Activated CD4-positive, alpha-beta T cell treated with anti-CD3 and anti-CD28 coated beads, Interleukin-2, amount 10 ng/mL, durations not matched to agents 24 days and 14 days (primary cell): ENCODE measurements around the gene PTPRJ. TPM values are rescaled to one million over a fixed set of nuclear protein-coding genes. Genes with fewer than 3 reads are reported as not detected.

ENCODE experiments used
- DNase-seq: peaks from one replicate; pipeline ENCODE4 v3.0.0; 2022
- H3K27ac Mint-ChIP-seq: one replicate; pipeline ENCODE4 v1.8.0; 2022; ENCODE audit warnings: mild to moderate bottlenecking, mixed read lengths
- H3K27me3 Mint-ChIP-seq: one replicate; pipeline ENCODE4 v1.8.0; 2022; ENCODE audit warnings: mixed read lengths
- H3K36me3 Mint-ChIP-seq: one replicate; pipeline ENCODE4 v1.8.0; 2022; ENCODE audit warnings: low read depth, mild to moderate bottlenecking, mixed read lengths
- H3K4me1 Mint-ChIP-seq: one replicate; pipeline ENCODE4 v1.8.0; 2021; ENCODE audit warnings: mixed read lengths
- H3K4me3 Mint-ChIP-seq: one replicate; pipeline ENCODE4 v1.8.0; 2022; ENCODE audit warnings: mild to moderate bottlenecking, moderate library complexity, mixed read lengths
- H3K9me3 Mint-ChIP-seq: one replicate; pipeline ENCODE4 v1.8.0; 2021; ENCODE audit warnings: mixed read lengths
- intact Hi-C: fragments of 100-400 bp; cut with micrococcal nuclease; formaldehyde crosslinking; loops from one replicate; pipeline ENCODE4 v1.15.1; 2023
- total RNA-seq: library from RNA; stranded (reverse); gene quantifications from 2 replicates; pipeline ENCODE4 v1.2.3, GENCODE V29; 2022

Gene PTPRJ
- total RNA-seq, 1 donor from 2014 or later = 52.2 TPM

- Mint-ChIP-seq H3K4me1 (peaks cover 66% of the 10 kb centered on the region), H3K36me3 (peaks cover 34% of the 10 kb centered on the region), H3K4me3 (no peak overlapping the region), H3K27me3 (no peaks in the 10 kb centered on the region), H3K9me3 (no peaks in the 10 kb centered on the region), H3K27ac (peak overlapping the region; percentile 53)
- intact Hi-C loops = no loop called here
- DNase-seq = no peak
Observed at GRCh38 chr11:47997063-47998053, 17.0 kb downstream of the PTPRJ start.

GRCh38 chr11:47998345-47998732 is 18.0 kb downstream of the PTPRJ start:
- Mint-ChIP-seq H3K27me3 (no peaks in the 10 kb centered on the region), H3K27ac (peak overlapping the region; percentile 99), H3K4me3 (no peak overlapping the region), H3K36me3 (peaks cover 32% of the 10 kb centered on the region), H3K4me1 (peaks cover 65% of the 10 kb centered on the region), H3K9me3 (no peaks in the 10 kb centered on the region)
- DNase-seq = no peak
- intact Hi-C loops = no loop called here

- Mint-ChIP-seq H3K27me3 (no peaks in the 10 kb centered on the region), H3K27ac (peak overlapping the region; percentile 99), H3K36me3 (peaks cover 32% of the 10 kb centered on the region), H3K4me3 (peak overlapping the region; percentile 54), H3K9me3 (no peaks in the 10 kb centered on the region), H3K4me1 (peaks cover 63% of the 10 kb centered on the region)
- DNase-seq = no peak
- intact Hi-C loops = loop anchor here (1.0 kb wide), 1 partner anchor 8 kb away; no protein-coding TSS in a partner anchor
Observed at GRCh38 chr11:47998733-47999359, 18.5 kb downstream of the PTPRJ start.

GRCh38 chr11:48000432-48000831 is 20.1 kb downstream of the PTPRJ start:
- peaks cover 69% of the 10 kb centered on the region for H3K4me1 Mint-ChIP-seq
- no peaks in the 10 kb centered on the region for H3K27me3 Mint-ChIP-seq
- peaks cover 30% of the 10 kb centered on the region for H3K36me3 Mint-ChIP-seq
- no peaks in the 10 kb centered on the region for H3K9me3 Mint-ChIP-seq
- peak overlapping the region; percentile 99 for H3K27ac Mint-ChIP-seq
- intact Hi-C loops = loop anchor here (10.0 kb wide), 2 partner anchors 136 to 336 kb away; no protein-coding TSS in a partner anchor
- no peak for DNase-seq
- H3K4me3 Mint-ChIP-seq = peak overlapping the region; percentile 44

- H3K4me3 Mint-ChIP-seq = peak overlapping the region; percentile 75
- intact Hi-C loops = loop anchor here (1.0 to 10.0 kb wide), 7 partner anchors 8 to 337 kb away; partner anchors contain the start of gene FNBP4
- no peaks in the 10 kb centered on the region for H3K9me3 Mint-ChIP-seq
- peak overlapping the region; percentile 99 for H3K27ac Mint-ChIP-seq
- peaks cover 26% of the 10 kb centered on the region for H3K36me3 Mint-ChIP-seq
- no peaks in the 10 kb centered on the region for H3K27me3 Mint-ChIP-seq
- H3K4me1 Mint-ChIP-seq = peaks cover 77% of the 10 kb centered on the region
- peak; percentile 96 for DNase-seq
Observed at GRCh38 chr11:48001438-48002021, 21.2 kb downstream of the PTPRJ start.

GRCh38 chr11:48002561-48002960 is 22.2 kb downstream of the PTPRJ start:
- Mint-ChIP-seq H3K4me1 (peaks cover 74% of the 10 kb centered on the region), H3K36me3 (peaks cover 18% of the 10 kb centered on the region), H3K27ac (peak overlapping the region; percentile 99), H3K27me3 (no peaks in the 10 kb centered on the region), H3K9me3 (no peaks in the 10 kb centered on the region), H3K4me3 (peak overlapping the region; percentile 75)
- intact Hi-C loops = loop anchor here (1.0 to 10.0 kb wide), 4 partner anchors 68 to 338 kb away; partner anchors contain the start of gene FNBP4
- DNase-seq = peak; percentile 76

GRCh38 chr11:48003926-48004325 is 23.6 kb downstream of the PTPRJ start:
- no peaks in the 10 kb centered on the region for H3K9me3 Mint-ChIP-seq
- H3K4me1 Mint-ChIP-seq = peaks cover 72% of the 10 kb centered on the region
- peak overlapping the region; percentile 97 for H3K27ac Mint-ChIP-seq
- H3K27me3 Mint-ChIP-seq = no peaks in the 10 kb centered on the region
- no peak for DNase-seq
- intact Hi-C loops = loop anchor here (2.0 to 10.0 kb wide), 3 partner anchors 69 to 339 kb away; no protein-coding TSS in a partner anchor
- H3K36me3 Mint-ChIP-seq = peaks cover 16% of the 10 kb centered on the region
- peak overlapping the region; percentile 81 for H3K4me3 Mint-ChIP-seq

GRCh38 chr11:48004456-48004855 is 24.1 kb downstream of the PTPRJ start:
- intact Hi-C loops = loop anchor here (10.0 kb wide), 2 partner anchors 140 to 340 kb away; no protein-coding TSS in a partner anchor
- H3K36me3 Mint-ChIP-seq = peaks cover 17% of the 10 kb centered on the region
- H3K4me1 Mint-ChIP-seq = peaks cover 71% of the 10 kb centered on the region
- no peaks in the 10 kb centered on the region for H3K27me3 Mint-ChIP-seq
- no peaks in the 10 kb centered on the region for H3K9me3 Mint-ChIP-seq
- no peak for DNase-seq
- peak overlapping the region; percentile 97 for H3K27ac Mint-ChIP-seq
- H3K4me3 Mint-ChIP-seq = peak overlapping the region; percentile 81

- Mint-ChIP-seq H3K36me3 (peaks cover 17% of the 10 kb centered on the region), H3K27ac (peak overlapping the region; percentile 97), H3K4me1 (peaks cover 68% of the 10 kb centered on the region), H3K4me3 (peak overlapping the region; percentile 67), H3K9me3 (no peaks in the 10 kb centered on the region), H3K27me3 (no peaks in the 10 kb centered on the region)
- intact Hi-C loops = loop anchor here (1.0 to 10.0 kb wide), 3 partner anchors 8 to 340 kb away; no protein-coding TSS in a partner anchor
- peak; percentile 84 for DNase-seq
Observed at GRCh38 chr11:48005136-48005535, 24.8 kb downstream of the PTPRJ start.

GRCh38 chr11:48005831-48006270 is 25.5 kb downstream of the PTPRJ start:
- Mint-ChIP-seq H3K4me3 (peak overlapping the region; percentile 67), H3K27me3 (no peaks in the 10 kb centered on the region), H3K36me3 (peaks cover 18% of the 10 kb centered on the region), H3K4me1 (peaks cover 63% of the 10 kb centered on the region), H3K27ac (peak overlapping the region; percentile 97), H3K9me3 (peaks cover 1% of the 10 kb centered on the region)
- DNase-seq = peak; percentile 76
- intact Hi-C loops = loop anchor here (1.0 to 10.0 kb wide), 7 partner anchors 7 to 491 kb away; no protein-coding TSS in a partner anchor

GRCh38 chr11:48006301-48006992 is 26.1 kb downstream of the PTPRJ start:
- H3K27me3 Mint-ChIP-seq = no peaks in the 10 kb centered on the region
- H3K4me1 Mint-ChIP-seq = peaks cover 64% of the 10 kb centered on the region
- peak overlapping the region; percentile 67 for H3K4me3 Mint-ChIP-seq
- H3K27ac Mint-ChIP-seq = peak overlapping the region; percentile 97
- DNase-seq = peak; percentile 83
- H3K36me3 Mint-ChIP-seq = peaks cover 20% of the 10 kb centered on the region
- H3K9me3 Mint-ChIP-seq = peaks cover 3% of the 10 kb centered on the region
- intact Hi-C loops = loop anchor here (1.0 to 10.0 kb wide), 6 partner anchors 14 to 492 kb away; no protein-coding TSS in a partner anchor

GRCh38 chr11:48007677-48008076 is 27.3 kb downstream of the PTPRJ start:
- Mint-ChIP-seq H3K9me3 (peaks cover 3% of the 10 kb centered on the region), H3K27me3 (no peaks in the 10 kb centered on the region), H3K27ac (peak overlapping the region; percentile 97), H3K4me3 (peak overlapping the region; percentile 67), H3K4me1 (peaks cover 67% of the 10 kb centered on the region), H3K36me3 (peaks cover 22% of the 10 kb centered on the region)
- no peak for DNase-seq
- intact Hi-C loops = loop anchor here (2.0 to 10.0 kb wide), 3 partner anchors 143 to 493 kb away; no protein-coding TSS in a partner anchor

GRCh38 chr11:48008951-48009270 is 28.6 kb downstream of the PTPRJ start:
- H3K4me3 Mint-ChIP-seq = peak overlapping the region; percentile 74
- peaks cover 3% of the 10 kb centered on the region for H3K9me3 Mint-ChIP-seq
- intact Hi-C loops = loop anchor here (1.0 to 10.0 kb wide), 4 partner anchors 8 to 344 kb away; no protein-coding TSS in a partner anchor
- H3K27ac Mint-ChIP-seq = peak overlapping the region; percentile 96
- peak; percentile 85 for DNase-seq
- H3K27me3 Mint-ChIP-seq = no peaks in the 10 kb centered on the region
- peaks cover 80% of the 10 kb centered on the region for H3K4me1 Mint-ChIP-seq
- H3K36me3 Mint-ChIP-seq = peaks cover 29% of the 10 kb centered on the region
